ENCODE data around the gene RMC1.

- TF ChIP-seq SIN3A (IDR thresholded peaks at IDR 0.05; ENCODE audit: borderline replicate concordance, insufficient read depth, low read length) (no peak), POLR2AphosphoS5 (IDR thresholded peaks at IDR 0.05; ENCODE audit: low read depth, low read length) (no peak)
- TF ChIP-seq, protein P1, sequence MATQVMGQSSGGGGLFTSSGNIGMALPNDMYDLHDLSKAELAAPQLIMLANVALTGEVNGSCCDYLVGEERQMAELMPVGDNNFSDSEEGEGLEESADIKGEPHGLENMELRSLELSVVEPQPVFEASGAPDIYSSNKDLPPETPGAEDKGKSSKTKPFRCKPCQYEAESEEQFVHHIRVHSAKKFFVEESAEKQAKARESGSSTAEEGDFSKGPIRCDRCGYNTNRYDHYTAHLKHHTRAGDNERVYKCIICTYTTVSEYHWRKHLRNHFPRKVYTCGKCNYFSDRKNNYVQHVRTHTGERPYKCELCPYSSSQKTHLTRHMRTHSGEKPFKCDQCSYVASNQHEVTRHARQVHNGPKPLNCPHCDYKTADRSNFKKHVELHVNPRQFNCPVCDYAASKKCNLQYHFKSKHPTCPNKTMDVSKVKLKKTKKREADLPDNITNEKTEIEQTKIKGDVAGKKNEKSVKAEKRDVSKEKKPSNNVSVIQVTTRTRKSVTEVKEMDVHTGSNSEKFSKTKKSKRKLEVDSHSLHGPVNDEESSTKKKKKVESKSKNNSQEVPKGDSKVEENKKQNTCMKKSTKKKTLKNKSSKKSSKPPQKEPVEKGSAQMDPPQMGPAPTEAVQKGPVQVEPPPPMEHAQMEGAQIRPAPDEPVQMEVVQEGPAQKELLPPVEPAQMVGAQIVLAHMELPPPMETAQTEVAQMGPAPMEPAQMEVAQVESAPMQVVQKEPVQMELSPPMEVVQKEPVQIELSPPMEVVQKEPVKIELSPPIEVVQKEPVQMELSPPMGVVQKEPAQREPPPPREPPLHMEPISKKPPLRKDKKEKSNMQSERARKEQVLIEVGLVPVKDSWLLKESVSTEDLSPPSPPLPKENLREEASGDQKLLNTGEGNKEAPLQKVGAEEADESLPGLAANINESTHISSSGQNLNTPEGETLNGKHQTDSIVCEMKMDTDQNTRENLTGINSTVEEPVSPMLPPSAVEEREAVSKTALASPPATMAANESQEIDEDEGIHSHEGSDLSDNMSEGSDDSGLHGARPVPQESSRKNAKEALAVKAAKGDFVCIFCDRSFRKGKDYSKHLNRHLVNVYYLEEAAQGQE (IDR thresholded peaks at IDR 0.05; ENCODE audit: insufficient read depth in 1 of 2, low read depth in 2 of 2, low read length in 2 of 2), result no peak
Observed at GRCh38 chr18:23551978-23552377, 48.7 kb downstream of the RMC1 start.
